ENCODE results near the gene TMEM269.

DNA sequence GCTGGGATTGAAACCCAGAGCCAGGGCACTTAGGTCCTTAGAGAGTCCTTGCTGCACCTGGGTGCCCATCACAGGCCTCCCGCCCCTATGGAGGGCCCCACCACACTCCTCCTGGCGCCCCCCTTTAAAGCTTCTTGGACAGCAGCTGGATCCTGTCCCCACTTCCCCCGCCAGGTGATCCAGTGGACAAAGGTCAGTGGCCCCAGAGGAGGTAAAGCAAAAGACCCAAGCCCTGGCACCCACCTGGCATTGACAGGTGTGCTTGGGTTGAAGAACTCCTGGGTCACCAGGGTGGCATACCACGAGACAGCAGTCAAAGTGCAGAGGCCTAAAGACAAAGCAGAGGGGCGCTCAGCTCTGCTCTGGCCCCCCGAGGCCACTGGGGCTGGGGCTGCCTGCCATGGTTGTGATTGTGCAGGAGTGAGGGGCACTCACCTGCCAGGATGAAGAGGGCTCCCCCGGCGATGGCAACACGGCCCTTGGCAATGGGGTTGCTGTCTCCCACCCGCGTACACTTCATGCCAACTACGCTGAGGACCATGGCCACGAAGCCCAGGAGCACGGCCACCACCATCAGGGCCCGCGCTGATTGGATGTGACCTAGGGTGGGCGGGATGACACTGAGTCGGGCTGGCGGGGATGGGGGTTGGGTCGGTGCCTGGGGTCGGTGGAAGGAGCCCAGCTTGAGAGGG lies 46.7 kb upstream of the TMEM269 start:
- TF ChIP-seq EZH2phosphoT487 (IDR thresholded peaks at IDR 0.05; ENCODE audit: insufficient read depth, low read depth), result no peak
- no peak for TF ChIP-seq EZH2 (IDR thresholded peaks at IDR 0.05; ENCODE audit: insufficient read depth, poor library complexity, severe bottlenecking)
